ENCODE measurements around the gene HIGD2A.

HIGD2A gene

DNA sequence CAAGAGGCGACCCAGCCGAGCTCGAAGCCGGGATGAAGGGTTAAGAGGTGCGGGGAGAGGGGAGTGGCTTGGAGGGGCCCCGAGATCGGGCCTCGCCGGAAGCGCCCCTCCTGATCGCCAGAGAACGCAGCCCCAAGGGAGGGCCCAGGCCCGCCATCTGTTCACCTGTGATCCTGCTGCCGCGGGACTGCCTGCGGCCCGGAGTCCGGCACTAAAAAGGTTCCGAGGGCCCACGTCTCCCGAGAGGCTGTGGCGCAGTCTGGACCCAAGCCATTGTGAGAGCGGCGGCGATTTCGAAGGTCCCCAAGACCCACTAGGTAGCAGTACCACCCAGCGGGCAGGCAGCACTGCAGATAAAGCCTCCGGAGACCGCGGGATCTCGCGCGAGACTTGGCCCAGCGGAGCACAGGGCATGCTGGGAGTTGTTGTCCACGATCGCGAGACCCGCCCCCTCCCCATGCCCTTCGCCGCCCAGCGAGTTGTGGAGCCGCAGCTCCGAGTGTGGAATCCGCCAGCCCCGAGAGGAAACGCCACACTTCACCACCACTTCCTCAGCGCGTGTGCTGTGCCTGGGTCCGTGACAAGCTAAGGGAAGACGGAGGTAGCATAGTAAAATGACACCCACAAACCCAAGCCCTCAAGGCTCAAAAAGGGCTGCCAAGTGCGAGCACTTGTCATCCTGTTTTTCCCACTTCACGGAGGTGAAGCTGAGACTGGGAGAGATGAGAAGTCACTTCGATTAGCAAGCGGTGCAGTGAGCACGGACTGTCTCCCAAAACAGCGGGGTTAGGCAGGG is 26.9 kb upstream of the HIGD2A start, which contains the start of gene KIAA1191:
Gene KIAA1191 (minus strand): TSS at position 328 of the 796 bp plus-strand sequence. CDS start 2,256 bp downstream, outside the sequence.
- TF ChIP-seq, protein P1, sequence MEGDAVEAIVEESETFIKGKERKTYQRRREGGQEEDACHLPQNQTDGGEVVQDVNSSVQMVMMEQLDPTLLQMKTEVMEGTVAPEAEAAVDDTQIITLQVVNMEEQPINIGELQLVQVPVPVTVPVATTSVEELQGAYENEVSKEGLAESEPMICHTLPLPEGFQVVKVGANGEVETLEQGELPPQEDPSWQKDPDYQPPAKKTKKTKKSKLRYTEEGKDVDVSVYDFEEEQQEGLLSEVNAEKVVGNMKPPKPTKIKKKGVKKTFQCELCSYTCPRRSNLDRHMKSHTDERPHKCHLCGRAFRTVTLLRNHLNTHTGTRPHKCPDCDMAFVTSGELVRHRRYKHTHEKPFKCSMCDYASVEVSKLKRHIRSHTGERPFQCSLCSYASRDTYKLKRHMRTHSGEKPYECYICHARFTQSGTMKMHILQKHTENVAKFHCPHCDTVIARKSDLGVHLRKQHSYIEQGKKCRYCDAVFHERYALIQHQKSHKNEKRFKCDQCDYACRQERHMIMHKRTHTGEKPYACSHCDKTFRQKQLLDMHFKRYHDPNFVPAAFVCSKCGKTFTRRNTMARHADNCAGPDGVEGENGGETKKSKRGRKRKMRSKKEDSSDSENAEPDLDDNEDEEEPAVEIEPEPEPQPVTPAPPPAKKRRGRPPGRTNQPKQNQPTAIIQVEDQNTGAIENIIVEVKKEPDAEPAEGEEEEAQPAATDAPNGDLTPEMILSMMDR (IDR thresholded peaks at IDR 0.05; ENCODE audit: extremely low read depth, missing control alignments): peak; percentile 24
- peak; percentile 91 for DNase-seq (ENCODE audit: low spot score)

DNA sequence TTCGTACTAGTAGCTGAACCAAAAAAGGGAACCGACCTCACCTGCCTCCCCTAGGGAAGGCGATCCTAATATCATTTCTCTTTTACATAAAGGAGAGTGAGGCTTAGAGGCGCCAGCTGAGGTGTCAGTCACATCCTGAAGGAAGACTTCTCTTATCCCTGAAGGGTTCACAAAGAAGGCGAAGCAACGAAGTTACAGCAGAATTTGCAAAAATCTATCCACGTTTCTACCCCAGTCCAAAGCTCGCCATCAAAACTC is 26.4 kb upstream of the HIGD2A start:
- TF ChIP-seq, protein P1 (IDR thresholded peaks at IDR 0.05; ENCODE audit: extremely low read depth, missing control alignments): no peak
- DNase-seq (ENCODE audit: low spot score): no peak

DNA sequence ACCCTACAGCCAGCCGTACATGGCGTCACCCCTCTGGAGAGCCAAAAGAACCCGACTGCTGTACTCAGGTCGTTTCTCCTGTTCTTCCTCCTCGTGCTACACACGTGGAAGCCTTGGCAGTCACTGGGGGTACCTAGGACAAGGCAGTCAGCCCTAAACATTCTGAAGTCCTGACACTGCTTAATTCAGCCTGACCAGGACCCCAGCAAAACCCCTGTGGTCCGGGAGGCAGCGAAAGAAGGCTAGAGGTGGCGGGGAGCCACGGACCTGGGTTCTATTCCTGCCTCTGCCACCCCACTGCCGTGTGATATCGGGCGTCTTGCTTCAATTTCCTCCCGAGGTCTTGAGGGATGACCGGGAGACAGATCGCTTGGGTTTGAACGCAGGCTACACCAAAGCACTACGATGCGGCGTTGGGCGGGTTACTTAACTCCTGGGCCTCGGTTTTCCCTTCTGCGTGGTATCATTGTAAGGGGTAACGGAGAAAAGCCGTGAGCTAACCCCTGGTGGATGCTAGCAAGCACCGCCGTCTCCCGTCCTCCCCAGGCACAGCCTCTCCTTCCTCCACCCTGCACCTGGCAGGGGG is 23.7 kb upstream of the HIGD2A start:
- no peak for DNase-seq (ENCODE audit: low spot score)
- TF ChIP-seq, protein P1 (IDR thresholded peaks at IDR 0.05; ENCODE audit: extremely low read depth, missing control alignments): no peak

DNA sequence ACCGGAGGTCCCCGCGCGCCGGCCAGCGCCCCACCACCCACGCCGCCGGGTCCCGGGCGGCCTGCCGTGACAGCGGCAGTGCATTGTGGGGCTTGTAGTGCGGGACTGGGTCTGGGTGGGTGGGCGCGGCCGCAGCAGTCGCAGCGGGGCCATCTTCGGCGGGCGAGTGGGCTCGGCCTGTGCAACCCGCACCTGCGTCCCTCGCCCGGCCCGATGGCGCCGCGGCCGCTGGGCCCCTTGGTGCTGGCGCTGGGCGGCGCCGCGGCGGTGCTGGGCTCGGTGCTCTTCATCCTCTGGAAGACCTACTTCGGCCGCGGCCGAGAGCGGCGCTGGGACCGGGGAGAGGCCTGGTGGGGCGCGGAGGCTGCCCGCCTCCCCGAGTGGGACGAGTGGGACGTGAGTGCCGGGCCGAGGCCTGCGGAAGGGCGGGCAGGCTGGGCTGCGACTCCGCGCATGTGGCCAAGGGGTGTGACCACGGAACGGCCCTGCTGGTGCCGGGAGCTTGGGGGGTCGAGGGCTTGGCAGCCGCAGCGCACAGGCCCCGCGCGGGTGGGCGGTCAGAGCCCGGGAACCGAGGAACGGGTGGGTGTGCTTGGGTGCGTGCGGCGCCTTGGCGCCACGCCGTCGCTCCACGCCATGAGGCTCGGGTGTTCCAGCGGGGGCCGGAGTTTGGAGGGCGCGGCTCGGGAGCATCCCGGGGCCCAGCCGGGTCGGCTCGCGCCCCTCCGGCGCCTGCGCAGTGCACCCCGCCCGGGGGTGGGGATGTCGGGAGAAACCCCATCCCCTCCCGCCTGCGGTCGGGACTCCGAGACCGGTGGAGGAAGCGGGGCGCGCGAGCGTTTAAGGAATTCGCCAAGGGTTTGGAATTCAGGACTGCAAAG is 23.0 kb upstream of the HIGD2A start, which contains the start of gene ARL10:
Gene ARL10 (plus strand): TSS at position 137 of the 881 bp plus-strand sequence. CDS start 77 bp downstream, at position 214.
- DNase-seq (ENCODE audit: low spot score): peak; percentile 89
- TF ChIP-seq, protein P1 (IDR thresholded peaks at IDR 0.05; ENCODE audit: extremely low read depth, missing control alignments): no peak

DNA sequence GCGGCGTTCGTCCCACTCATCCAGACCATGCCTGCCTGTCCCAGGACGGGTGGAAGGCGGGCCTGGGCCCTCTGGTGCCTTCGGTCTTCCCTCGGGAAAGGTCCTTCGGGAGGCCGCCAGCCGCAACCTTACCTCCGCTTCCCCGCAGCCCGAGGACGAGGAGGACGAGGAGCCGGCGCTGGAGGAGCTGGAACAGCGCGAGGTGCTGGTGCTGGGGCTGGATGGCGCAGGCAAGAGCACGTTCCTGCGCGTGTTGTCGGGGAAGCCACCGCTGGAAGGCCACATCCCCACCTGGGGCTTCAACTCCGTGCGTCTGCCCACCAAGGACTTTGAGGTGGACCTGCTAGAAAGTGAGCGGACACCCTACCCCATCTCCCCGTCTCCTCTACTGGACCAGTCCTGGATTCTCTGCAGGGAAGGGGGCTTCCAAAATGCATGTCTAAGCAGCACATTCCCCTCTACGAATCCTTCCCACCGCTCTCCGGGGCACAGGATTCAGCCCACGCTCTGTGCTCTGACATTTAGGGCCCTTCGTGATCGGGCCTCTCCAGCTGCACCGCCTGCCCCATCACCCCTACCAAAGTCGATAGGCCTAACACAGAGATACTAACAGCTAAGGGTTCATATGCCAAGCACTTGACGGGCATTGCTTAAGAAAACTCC is 22.2 kb upstream of the HIGD2A start:
- no peak for DNase-seq (ENCODE audit: low spot score)
- TF ChIP-seq, protein P1 (IDR thresholded peaks at IDR 0.05; ENCODE audit: extremely low read depth, missing control alignments): no peak

DNA sequence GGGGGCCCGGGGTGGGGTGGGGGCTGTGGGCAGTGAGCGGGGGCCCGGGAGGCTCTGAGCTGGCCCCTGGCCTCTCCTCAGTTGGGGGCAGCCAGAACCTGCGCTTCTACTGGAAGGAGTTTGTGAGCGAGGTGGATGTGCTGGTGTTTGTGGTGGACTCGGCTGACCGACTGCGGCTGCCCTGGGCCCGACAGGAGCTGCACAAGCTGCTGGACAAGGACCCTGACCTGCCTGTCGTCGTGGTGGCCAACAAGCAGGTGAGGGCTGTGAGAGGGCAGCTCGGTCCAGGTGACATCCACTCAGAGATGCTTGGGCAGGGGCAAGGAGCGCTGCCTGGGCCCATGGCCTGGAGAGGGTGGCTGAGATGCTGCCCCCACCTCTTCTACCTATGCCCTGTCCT is 19.8 kb upstream of the HIGD2A start:
- DNase-seq (ENCODE audit: low spot score): no peak

More for the DNA sequence above, 19.8 kb upstream of the HIGD2A start:
- TF ChIP-seq, protein P1 (IDR thresholded peaks at IDR 0.05; ENCODE audit: extremely low read depth, missing control alignments): no peak
